ENCODE measurements around the gene SFRP5.

- TF ChIP-seq EMX1 (CRISPR knock-in tag; IDR thresholded peaks at IDR 0.05) (no peak), CTCF (IDR thresholded peaks at IDR 0.05) (no peak), ATF3 (CRISPR knock-in tag; conservative IDR thresholded peaks at IDR 0.05) (no peak), MYBL2 (CRISPR knock-in tag; IDR thresholded peaks at IDR 0.05) (no peak), CREM (CRISPR knock-in tag; IDR thresholded peaks at IDR 0.05) (no peak), ETV6 (CRISPR knock-in tag; IDR thresholded peaks at IDR 0.05) (no peak), ATF2 (CRISPR knock-in tag; IDR thresholded peaks at IDR 0.05; ENCODE audit: borderline replicate concordance, low read depth) (no peak), HMGXB4 (CRISPR knock-in tag; IDR thresholded peaks at IDR 0.05) (no peak), CREB1 (CRISPR knock-in tag; IDR thresholded peaks at IDR 0.05) (no peak), RORB (CRISPR knock-in tag; IDR thresholded peaks at IDR 0.05) (no peak)
Measured at GRCh38 chr10:97724341-97724941, 47.4 kb downstream of the SFRP5 start.
